Calu3 (cell line): Measurements from ENCODE around the gene GTF3C5. TPM values are rescaled to one million over a fixed set of nuclear protein-coding genes. Genes with fewer than 3 reads are reported as not detected.

Experiments used
- BruUV-seq: library from RNA; stranded (reverse); fragments of 400-500 nt; replicated peaks from 2 replicates; lab custom pipeline; 2021; lab: Mats Ljungman, UMichigan
- CTCF ChIA-PET: fragments of 300-600 bp; sonication (Branson Sonifier 250); formaldehyde crosslinking; loops from one replicate; lab custom pipeline; 2022; ENCODE audit warnings: antibody characterized with exemption; lab: Charles Lee
- DNase-seq: peaks from one replicate; pipeline ENCODE4 v3.0.0; 2022
- H3K27ac Mint-ChIP-seq: one replicate; pipeline ENCODE4 v1.8.0; 2022; ENCODE audit warnings: mixed read lengths; ENCODE audit not compliant: unreplicated experiment
- H3K27me3 Mint-ChIP-seq: one replicate; pipeline ENCODE4 v1.8.0; 2022; ENCODE audit warnings: mixed read lengths; ENCODE audit not compliant: unreplicated experiment
- H3K36me3 Mint-ChIP-seq: one replicate; pipeline ENCODE4 v1.8.0; 2022; ENCODE audit warnings: mild to moderate bottlenecking, moderate library complexity, mixed read lengths; ENCODE audit not compliant: insufficient read depth, unreplicated experiment
- H3K4me1 Mint-ChIP-seq: one replicate; pipeline ENCODE4 v1.8.0; 2022; ENCODE audit warnings: mild to moderate bottlenecking, low read depth, mixed read lengths; ENCODE audit not compliant: unreplicated experiment
- H3K4me3 Mint-ChIP-seq: one replicate; pipeline ENCODE4 v1.8.0; 2022; ENCODE audit warnings: mild to moderate bottlenecking, low read depth, moderate library complexity, mixed read lengths; ENCODE audit not compliant: unreplicated experiment
- H3K9me3 Mint-ChIP-seq: one replicate; pipeline ENCODE4 v1.8.0; 2022; ENCODE audit warnings: low read depth, mixed read lengths; ENCODE audit not compliant: unreplicated experiment
- intact Hi-C: fragments of 100-400 bp; cut with micrococcal nuclease; formaldehyde crosslinking; loops from one replicate; pipeline ENCODE4 v1.10.0; 2022; ENCODE audit not compliant: unreplicated experiment
- total RNA-seq: library from RNA; stranded (reverse); gene quantifications from 2 replicates; pipeline ENCODE4 v1.2.3, GENCODE V29; 2022
- TF ChIP-seq, protein P1 (sequence below): fragments of 200-600 bp; IDR thresholded peaks from one replicate; pipeline ENCODE4 v1.8.0; 2022; ENCODE audit warnings: antibody characterized with exemption; ENCODE audit not compliant: unreplicated experiment

Gene GTF3C5
- total RNA-seq, 1 experiment from 2014 or later = 43.7 TPM

DNA sequence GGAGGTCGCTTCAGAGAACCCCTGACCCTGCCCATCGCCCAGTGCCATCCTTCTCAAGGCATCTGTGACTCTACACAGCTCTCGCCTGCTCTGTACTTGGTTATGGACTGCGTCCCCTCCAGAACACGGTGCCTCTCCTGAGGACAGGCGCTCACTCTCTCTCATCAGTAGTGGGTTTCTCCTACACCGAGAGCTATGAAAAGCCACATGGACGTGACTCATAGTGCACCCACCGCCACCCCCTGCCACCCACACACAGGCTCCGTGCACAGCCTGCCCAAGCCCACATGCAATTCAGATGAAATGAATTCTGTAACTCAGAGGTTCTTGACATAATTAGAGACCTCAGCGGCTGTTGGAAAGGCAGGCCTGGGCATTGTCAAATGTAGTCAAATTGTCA lies 13.9 kb downstream of the GTF3C5 start:
- Mint-ChIP-seq H3K27me3 (no peaks in the 10 kb centered on the region), H3K27ac (no peak overlapping the region), H3K36me3 (peaks cover 15% of the 10 kb centered on the region), H3K4me1 (no peaks in the 10 kb centered on the region), H3K9me3 (no peaks in the 10 kb centered on the region), H3K4me3 (no peak overlapping the region)
- intact Hi-C loops = no loop called here
- TF ChIP-seq, protein P1, sequence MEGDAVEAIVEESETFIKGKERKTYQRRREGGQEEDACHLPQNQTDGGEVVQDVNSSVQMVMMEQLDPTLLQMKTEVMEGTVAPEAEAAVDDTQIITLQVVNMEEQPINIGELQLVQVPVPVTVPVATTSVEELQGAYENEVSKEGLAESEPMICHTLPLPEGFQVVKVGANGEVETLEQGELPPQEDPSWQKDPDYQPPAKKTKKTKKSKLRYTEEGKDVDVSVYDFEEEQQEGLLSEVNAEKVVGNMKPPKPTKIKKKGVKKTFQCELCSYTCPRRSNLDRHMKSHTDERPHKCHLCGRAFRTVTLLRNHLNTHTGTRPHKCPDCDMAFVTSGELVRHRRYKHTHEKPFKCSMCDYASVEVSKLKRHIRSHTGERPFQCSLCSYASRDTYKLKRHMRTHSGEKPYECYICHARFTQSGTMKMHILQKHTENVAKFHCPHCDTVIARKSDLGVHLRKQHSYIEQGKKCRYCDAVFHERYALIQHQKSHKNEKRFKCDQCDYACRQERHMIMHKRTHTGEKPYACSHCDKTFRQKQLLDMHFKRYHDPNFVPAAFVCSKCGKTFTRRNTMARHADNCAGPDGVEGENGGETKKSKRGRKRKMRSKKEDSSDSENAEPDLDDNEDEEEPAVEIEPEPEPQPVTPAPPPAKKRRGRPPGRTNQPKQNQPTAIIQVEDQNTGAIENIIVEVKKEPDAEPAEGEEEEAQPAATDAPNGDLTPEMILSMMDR = no peak
- DNase-seq = no peak
- no TSS peak for BruUV-seq
- CTCF ChIA-PET = interaction anchor here (0.6 kb wide), 1 partner anchor 10 kb away, joined by 3 read pairs; no protein-coding TSS in a partner anchor

DNA sequence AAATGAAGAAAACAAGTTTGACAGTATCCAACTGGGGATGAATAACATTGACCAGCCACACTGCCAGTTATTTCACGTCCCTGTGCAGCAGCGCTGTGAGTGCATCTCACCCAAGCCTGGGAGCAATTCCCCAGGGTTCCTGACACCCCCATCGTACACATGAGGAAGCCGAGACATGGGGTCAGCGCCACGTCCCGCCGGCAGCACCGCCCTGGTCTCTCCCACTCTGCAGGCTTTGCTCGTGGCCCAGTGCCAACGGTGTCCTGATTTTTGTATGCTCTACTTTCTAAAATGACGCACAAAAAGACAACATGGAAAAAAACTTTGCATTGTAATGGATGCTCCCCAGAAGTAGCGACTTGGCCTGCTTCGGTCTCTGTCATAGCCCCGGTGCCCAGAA lies 14.3 kb downstream of the GTF3C5 start:
- H3K4me3 Mint-ChIP-seq = no peak overlapping the region
- H3K9me3 Mint-ChIP-seq = no peaks in the 10 kb centered on the region
- intact Hi-C loops = no loop called here
- TF ChIP-seq, protein P1 = no peak
- H3K4me1 Mint-ChIP-seq = no peaks in the 10 kb centered on the region
- BruUV-seq = no TSS peak
- no peak overlapping the region for H3K27ac Mint-ChIP-seq
- CTCF ChIA-PET = no interaction called here
- H3K27me3 Mint-ChIP-seq = no peaks in the 10 kb centered on the region
- DNase-seq = no peak
- peaks cover 15% of the 10 kb centered on the region for H3K36me3 Mint-ChIP-seq

DNA sequence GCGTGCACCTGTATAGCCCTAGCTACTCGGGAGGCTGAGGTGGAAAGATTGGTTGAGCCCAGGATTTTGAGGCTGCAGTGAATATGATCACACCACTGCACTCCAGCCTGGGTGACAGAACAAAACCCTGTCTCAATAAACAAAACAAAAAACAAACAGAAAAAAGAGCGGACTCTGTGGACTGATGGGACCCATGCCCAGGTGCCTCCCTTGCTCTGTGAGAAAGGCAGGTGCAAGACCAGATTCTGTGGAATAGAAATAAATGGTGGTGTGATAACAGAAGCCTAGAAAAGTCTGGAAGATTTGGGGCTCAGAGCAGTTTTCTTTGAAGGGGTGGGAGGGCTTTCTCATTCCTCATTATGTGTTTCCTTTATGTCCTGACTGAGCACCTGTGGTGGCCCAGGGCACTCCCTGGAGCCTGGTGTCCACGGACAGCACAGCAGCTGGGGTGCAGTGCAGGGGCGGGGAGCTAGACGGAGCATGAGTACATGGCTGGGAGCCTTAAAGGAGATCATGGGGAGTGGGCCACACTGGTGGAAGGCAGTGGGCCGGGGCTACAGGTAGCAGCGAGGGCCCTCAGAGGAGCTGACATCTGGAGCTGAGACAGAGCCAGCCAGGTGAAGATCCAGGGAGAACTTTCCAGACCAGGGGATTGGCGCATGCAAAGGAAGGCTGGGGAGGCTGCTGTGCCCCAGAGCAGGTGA lies 15.6 kb downstream of the GTF3C5 start:
- BruUV-seq = no TSS peak
- Mint-ChIP-seq H3K4me3 (no peak overlapping the region), H3K27ac (no peak overlapping the region), H3K27me3 (no peaks in the 10 kb centered on the region), H3K9me3 (no peaks in the 10 kb centered on the region), H3K36me3 (peaks cover 15% of the 10 kb centered on the region), H3K4me1 (no peaks in the 10 kb centered on the region)
- DNase-seq = no peak
- TF ChIP-seq, protein P1 = no peak
- intact Hi-C loops = no loop called here
- CTCF ChIA-PET = no interaction called here

DNA sequence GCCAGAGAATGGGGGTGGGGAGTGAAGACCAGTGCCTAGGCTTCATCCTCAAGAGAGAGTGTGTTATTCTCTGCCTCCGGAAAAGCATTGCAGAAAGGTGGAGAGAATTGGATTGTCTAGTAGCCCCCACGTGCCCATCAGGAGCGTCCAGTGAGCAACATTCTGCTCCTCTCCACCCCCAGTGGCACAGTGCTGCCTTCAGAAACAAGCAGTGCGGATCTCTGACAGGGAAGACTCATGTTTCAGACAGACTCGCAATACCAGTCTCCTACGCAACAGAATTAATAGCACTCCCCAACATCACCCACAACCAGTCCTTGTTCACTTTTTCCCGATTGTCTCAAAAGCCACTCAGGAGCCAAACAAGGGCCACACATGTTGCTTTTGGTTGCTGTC lies 16.1 kb downstream of the GTF3C5 start:
- no peak for DNase-seq
- Mint-ChIP-seq H3K27ac (no peak overlapping the region), H3K36me3 (peaks cover 15% of the 10 kb centered on the region), H3K27me3 (no peaks in the 10 kb centered on the region), H3K4me1 (no peaks in the 10 kb centered on the region), H3K9me3 (no peaks in the 10 kb centered on the region), H3K4me3 (no peak overlapping the region)
- TF ChIP-seq, protein P1 = no peak
- intact Hi-C loops = no loop called here
- CTCF ChIA-PET = no interaction called here
- BruUV-seq = no TSS peak
